Measurements from ENCODE around the gene BCAS1.

- no peak for TF ChIP-seq CTCF (IDR thresholded peaks at IDR 0.05 in 8 of 11, conservative IDR thresholded peaks at IDR 0.05 in 3 of 11)
- TF ChIP-seq POLR2AphosphoS5 (IDR thresholded peaks at IDR 0.05), result no peak
Observed at GRCh38 chr20:54020348-54020747, 50.0 kb downstream of the BCAS1 start.
